ENCODE measurements around the gene CDX4. TPM values are rescaled to one million over a fixed set of nuclear protein-coding genes. Genes with fewer than 3 reads are reported as not detected.

CDX4 gene
- total and polyA plus RNA-seq, 5 donors from 2014 or later = not detected

Other genes with a start within 250 kb of the CDX4 start
- gene NAP1L2, start 232.2 kb upstream of the CDX4 start, total RNA-seq = 11.4 TPM
- 1 to 10 TPM; 1.4 to 4.2 (median 3.0) TPM for gene NAP1L2, start 232.2 kb upstream of the CDX4 start, polyA plus RNA-seq
- 8.2 TPM for gene CHIC1, start 116.1 kb downstream of the CDX4 start, total RNA-seq
- gene CHIC1, start 116.1 kb downstream of the CDX4 start, polyA plus RNA-seq = 1 to 10 TPM; 2.5 to 3.5 (median 2.9) TPM